HG03039 (cell line): ENCODE results near the gene NRXN3.

ENCODE experiments used
- ATAC-seq: cut with Tn5 transposase; IDR thresholded peaks from one replicate; pipeline ENCODE4 v1.9.1; 2021; ENCODE audit warnings: mild to moderate bottlenecking, moderate library complexity; ENCODE audit not compliant: unreplicated experiment

NRXN3 gene

GRCh38 chr14:79256380-79256779 lies 1086.2 kb downstream of the NRXN3 start:
- ATAC-seq, result no peak

DNA sequence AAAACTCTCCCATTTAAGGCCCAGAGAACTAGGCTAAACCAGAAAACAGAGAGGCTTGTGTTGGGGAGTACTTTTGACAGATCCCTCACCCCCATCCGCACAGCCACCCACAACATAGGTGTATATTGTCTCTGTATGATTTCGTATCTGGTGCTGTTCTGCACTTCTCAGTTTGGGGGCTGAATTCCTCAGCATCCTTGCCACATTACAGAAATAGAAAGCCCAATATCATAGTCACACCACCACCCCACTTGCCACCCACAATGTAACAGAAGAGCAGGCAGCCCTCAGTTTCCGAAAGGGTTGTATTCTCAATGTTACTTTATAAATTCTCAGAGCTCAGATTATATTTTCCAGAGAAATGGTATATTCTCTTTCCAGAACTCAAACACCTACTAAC lies 1090.2 kb downstream of the NRXN3 start:
- no peak for ATAC-seq

- ATAC-seq, result no peak
These were observed 1095.3 kb downstream of the NRXN3 start for GRCh38 chr14:79265366-79265946.

DNA sequence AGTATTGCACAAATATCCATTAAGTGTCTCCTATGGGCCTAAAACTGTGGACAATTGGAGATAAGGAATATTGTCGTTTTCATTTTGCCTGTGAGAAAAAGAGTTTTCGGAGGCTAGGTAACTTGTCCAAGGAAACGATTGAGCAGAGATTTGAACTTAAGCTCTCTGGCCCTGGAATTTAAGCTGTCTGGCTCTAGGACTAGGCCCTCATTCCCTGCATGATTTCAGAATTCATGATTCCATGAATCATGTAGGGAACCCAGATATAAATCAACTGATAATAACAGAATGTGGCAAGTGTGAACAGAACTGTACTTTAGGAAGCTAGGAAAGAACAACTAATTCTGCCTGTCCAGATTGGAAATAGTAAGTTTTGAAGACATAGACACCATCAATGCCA lies 1100.2 kb downstream of the NRXN3 start:
- no peak for ATAC-seq

DNA sequence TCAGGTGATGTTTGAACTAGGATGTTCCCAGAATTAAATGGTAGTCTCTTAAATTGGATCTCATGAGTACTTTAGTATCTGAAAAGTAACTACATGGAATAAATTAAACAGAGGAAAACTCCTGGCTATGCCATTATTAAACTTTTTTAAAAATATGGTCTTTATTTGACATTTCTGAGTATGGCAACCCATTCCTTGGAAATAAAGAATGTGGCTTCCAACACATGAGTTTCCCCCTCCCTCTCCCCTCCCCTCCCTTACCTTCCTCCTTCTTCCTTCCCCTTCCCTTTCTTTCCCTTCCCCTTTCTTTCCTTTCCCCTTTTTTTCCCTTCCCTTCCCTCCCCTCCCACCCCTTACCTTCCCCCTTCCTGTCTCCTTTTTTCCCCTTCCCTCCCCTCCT lies 1100.9 kb downstream of the NRXN3 start:
- no peak for ATAC-seq

GRCh38 chr14:79274641-79275291 lies 1104.6 kb downstream of the NRXN3 start:
- ATAC-seq, result no peak

GRCh38 chr14:79275292-79275655 lies 1105.1 kb downstream of the NRXN3 start:
- no peak for ATAC-seq

DNA sequence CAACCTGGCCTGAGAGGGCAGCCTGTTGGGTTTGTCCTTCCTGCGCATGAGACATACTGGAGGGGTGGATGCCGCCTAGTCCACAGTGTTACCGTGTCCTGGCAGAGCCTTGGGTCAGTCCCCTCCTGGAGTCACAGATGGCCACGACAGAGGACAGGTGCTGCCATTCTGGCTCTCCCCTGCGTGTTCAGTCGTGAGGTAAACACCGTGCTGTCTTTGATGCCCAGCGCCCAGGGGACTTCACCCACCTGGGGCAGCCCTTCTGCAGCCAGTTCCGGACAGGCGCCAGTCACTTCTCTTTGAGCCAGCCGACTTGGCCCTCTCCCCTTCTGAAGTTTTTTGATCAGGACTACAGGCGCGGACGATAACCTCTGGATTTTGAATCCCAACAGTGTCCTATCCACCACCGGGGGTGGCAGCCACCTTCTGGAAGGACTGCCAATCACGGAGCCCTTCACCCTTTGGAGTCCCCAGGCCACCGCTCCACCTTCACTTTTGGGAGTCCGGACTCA lies 1108.2 kb downstream of the NRXN3 start:
- no peak for ATAC-seq

GRCh38 chr14:79278798-79279644 lies 1108.8 kb downstream of the NRXN3 start:
- no peak for ATAC-seq

DNA sequence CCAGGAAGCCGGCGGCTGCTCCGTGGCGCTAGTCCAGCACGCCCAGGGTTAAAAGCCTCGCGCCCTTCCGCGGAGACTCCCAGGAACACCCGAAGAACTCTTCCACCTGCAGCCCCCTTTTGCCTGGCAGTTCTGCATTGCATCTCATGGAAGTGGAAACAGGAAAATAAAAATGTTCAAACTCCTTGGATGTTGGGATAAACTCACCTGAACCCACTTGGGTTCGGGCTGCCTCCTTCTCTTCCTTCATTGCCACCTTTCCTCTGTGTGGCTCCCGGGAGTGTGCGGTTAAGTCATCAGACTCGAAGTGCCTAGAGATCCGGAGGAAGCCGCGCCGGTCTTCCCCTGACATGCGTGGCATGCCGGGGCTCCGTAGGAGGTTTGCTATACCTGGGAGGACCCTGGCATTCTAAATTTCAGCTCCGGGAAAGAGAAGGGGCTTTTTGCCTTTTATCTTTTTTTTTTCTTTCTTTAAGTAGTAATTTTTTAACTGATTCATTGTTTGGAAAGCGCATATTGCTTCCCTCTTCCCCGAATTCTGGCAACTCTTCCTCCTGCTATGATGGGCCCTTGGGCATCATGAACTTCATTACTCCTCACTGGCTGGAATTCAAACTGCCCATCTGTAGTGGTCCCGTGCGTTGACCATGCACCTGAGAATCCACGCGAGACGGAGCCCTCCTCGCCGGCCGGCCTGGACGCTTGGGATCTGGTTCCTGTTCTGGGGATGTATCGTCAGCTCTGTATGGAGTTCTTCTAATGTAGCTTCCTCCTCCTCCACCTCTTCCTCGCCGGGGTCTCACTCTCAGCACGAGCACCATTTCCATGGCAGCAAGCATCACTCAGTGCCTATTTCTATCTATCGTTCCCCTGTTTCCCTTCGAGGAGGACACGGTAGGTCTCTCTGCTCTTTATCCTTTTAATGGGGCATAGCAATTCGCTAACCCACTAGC lies 1109.7 kb downstream of the NRXN3 start:
- ATAC-seq, result no peak

GRCh38 chr14:79281244-79282152 lies 1111.3 kb downstream of the NRXN3 start:
- no peak for ATAC-seq

DNA sequence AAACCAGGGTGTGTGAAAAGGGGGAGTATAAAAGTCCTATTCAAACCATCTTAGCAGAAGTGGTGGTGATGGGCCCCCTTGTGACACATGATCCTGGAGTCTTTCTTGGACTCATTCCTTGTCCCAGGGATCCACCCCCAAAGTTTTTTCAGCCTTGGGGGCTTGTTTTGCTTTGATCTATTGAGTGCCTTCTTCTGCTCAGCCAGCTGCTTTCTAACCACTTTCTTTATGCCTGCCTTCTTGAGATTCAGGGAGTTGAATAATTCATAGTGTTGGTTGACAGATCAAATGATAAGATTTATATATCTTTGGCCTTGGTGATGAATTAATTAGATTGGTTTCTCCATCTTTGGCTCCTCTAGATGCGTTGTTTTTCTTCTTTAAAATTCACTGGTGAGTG lies 1114.4 kb downstream of the NRXN3 start:
- ATAC-seq, result no peak

GRCh38 chr14:79285263-79285662 lies 1115.1 kb downstream of the NRXN3 start:
- no peak for ATAC-seq

DNA sequence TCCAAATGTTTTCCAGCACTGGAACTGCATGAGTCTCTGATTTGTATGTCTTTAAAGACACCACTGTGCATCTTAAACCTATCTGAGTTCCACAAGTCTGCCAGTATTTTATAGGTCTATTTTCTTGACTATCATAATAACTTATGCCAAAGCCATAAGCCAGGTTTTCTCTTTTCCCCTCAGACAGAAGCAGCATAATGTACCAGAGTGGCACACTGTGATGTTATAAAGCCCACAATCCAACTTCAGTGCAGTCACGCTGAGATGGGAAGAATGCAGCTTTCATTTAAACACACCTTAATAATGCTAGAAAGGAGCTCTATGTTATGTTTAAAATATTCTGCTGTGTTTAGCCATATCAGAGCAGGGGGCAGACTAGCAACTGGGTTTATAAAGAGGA lies 1117.8 kb downstream of the NRXN3 start:
- ATAC-seq, result no peak

DNA sequence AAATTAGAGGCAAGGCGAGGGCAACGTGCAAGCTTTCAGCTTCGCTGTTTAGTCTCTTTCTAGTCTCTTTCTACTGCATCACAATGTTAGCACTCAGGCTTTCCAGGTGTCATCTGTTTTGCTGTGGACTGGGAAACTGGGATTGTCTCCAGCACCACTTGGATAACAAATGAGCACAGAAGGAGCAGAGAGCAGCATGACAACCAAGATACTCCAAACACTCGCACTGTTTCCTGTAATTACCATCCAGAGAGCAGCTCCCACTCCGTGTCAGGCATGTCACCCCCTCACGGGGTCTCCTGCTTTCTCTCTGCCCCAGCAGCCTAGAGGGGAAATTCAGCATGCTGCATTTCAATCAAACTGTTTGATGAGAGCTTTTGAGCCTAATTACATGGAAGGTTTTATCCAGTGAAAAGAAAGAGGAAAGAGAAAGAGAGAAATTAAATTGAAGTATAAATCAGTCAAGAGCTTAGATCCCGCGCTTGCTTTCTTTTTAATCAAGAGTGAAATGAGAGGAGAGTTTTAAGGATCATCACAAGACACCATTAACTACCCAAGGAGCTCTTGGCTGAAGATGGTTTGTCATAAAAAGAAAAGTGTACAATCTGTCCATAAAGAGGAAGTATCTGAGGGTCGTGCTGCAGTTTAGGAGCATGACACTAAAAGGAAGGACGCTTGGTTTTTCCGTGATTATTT lies 1123.5 kb downstream of the NRXN3 start:
- no peak for ATAC-seq

GRCh38 chr14:79294499-79294898 lies 1124.3 kb downstream of the NRXN3 start:
- ATAC-seq, result no peak

DNA sequence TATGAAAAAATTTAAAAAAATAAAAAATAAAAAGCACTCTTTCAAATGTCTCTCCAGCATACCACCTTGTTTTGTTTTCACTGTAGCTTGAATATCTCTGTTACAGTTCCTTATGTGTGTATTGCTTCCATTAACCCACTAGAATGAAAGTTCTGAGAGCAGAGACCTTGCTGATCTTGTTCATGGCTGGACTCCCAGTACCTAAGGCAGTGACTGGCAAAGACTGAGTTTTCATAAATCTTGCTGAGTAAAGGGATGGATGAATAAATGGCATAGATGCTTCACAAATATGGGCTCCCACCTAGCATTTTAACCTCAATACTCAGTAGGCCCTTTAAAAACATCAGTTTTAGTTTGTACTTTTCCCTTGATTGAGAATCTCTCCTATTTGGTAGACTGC lies 1125.2 kb downstream of the NRXN3 start:
- no peak for ATAC-seq

GRCh38 chr14:79298373-79298772 lies 1128.2 kb downstream of the NRXN3 start:
- no peak for ATAC-seq

DNA sequence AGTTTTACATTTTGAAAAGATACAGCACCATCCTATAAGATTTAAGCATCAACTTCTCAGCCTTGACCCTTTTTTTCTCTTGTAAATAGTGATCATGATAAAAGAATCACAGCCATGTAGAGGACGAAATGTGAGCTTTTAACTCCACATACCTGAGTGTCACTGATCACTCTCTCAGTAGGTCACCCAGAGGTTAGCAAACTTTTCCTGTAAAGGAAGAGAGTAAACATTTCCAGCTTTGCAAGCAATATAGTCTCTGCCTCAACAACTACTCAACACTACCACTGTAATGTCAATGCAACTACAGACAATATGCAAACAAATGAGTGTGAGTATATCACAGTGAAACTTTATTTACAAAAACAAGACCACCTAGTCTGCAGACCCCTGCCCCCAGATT lies 1129.0 kb downstream of the NRXN3 start:
- no peak for ATAC-seq
